Suprapubic skin (tissue), 4 donors: ENCODE data around the gene NEGR1. TPM values are rescaled to one million over a fixed set of nuclear protein-coding genes. Genes with fewer than 3 reads are reported as not detected.

Source experiments
- DNase-seq, 2 donors: peaks; one replicate each; pipeline ENCODE4 v3.0.0-alpha.2; 2019; ENCODE audit warnings: low spot score in 2 of 2
- H3K27ac ChIP-seq: fragments of 200-600 bp; sonication (generic); one replicate; pipeline ENCODE4 v1.5.1; 2019
- H3K27me3 ChIP-seq: fragments of 200-600 bp; sonication (generic); one replicate; pipeline ENCODE4 v1.5.1; 2019
- H3K36me3 ChIP-seq: fragments of 200-600 bp; sonication (generic); one replicate; pipeline ENCODE4 v1.5.1; 2019
- H3K4me1 ChIP-seq: fragments of 200-600 bp; sonication (generic); one replicate; pipeline ENCODE4 v1.5.1; 2019
- H3K4me3 ChIP-seq: fragments of 200-600 bp; sonication (generic); one replicate; pipeline ENCODE4 v1.5.1; 2019; ENCODE audit warnings: mild to moderate bottlenecking
- H3K9me3 ChIP-seq: fragments of 200-600 bp; sonication (generic); one replicate; pipeline ENCODE4 v1.5.1; 2019
- EP300 ChIP-seq: sonication (generic); formaldehyde crosslinking; IDR thresholded peaks from one replicate; pipeline ENCODE4 v1.6.1; 2017; ENCODE audit warnings: antibody characterized with exemption
- POLR2A ChIP-seq, 2 donors: fragments of 450-650 bp; IDR thresholded peaks; one replicate each; pipeline ENCODE4 v1.6.1; 2017; ENCODE audit warnings: antibody characterized with exemption in 2 of 2, mild to moderate bottlenecking in 2 of 2, moderate library complexity in 2 of 2
- POLR2AphosphoS5 ChIP-seq, 3 donors: sonication (generic); formaldehyde crosslinking; IDR thresholded peaks; one replicate each; pipeline ENCODE4 v1.6.1; 2017; ENCODE audit warnings: antibody characterized with exemption in 3 of 3
- WGBS: methylation state at CpG from one replicate; pipeline ENCODE4 v1.1.5; 2018; 5-methylcytosine and 5-hydroxymethylcytosine counted together
- total RNA-seq, 4 donors: library from RNA; depleted of rRNA; stranded (reverse); fragments of >200 nt; gene quantifications; one replicate each; pipeline ENCODE4 v1.1.0, GENCODE V29; 2016
- TF ChIP-seq, protein P1 (sequence below), 2 donors: fragments of 200-600 bp in 1 of 2; fragments of 450-650 bp in 1 of 2; sonication (generic) in 1 of 2; IDR thresholded peaks; one replicate each; pipeline ENCODE4 v1.5.1; 2016 to 2019; ENCODE audit warnings: antibody characterized with exemption in 2 of 2, mild to moderate bottlenecking in 1 of 2, moderate library complexity in 1 of 2

The NEGR1 gene
- total RNA-seq, 4 donors from 2014 or later = 3.0 to 9.9 (median 3.8) TPM

DNA sequence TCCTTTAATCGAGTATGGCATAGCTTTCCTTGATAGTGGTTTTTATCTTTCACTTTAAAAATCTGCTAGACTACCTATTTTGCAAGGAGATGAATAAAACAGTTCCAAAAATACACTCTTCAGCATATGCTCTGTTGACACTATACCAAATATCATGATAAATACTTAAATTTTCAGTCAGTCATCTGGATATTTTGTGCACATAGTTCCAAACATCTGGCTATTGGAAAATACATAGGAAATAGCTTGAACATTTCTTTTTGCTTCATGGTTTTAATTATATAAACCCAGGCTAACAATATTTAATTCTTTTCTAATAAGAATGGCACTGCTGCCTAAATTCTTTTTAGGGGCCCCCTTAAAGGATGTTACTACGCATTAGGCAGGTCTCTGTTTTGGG lies 342.1 kb downstream of the NEGR1 start:
- no peak for DNase-seq
- peaks cover 4% of the 10 kb centered on the region for H3K4me1 ChIP-seq
- WGBS = 72% methylated on average over 2 of the region's 2 CpGs
- H3K4me3 ChIP-seq = no peak overlapping the region
- no peaks in the 10 kb centered on the region for H3K36me3 ChIP-seq
- no peaks in the 10 kb centered on the region for H3K27me3 ChIP-seq
- no peak overlapping the region for H3K27ac ChIP-seq
- no peaks in the 10 kb centered on the region for H3K9me3 ChIP-seq
- TF ChIP-seq, protein P1, sequence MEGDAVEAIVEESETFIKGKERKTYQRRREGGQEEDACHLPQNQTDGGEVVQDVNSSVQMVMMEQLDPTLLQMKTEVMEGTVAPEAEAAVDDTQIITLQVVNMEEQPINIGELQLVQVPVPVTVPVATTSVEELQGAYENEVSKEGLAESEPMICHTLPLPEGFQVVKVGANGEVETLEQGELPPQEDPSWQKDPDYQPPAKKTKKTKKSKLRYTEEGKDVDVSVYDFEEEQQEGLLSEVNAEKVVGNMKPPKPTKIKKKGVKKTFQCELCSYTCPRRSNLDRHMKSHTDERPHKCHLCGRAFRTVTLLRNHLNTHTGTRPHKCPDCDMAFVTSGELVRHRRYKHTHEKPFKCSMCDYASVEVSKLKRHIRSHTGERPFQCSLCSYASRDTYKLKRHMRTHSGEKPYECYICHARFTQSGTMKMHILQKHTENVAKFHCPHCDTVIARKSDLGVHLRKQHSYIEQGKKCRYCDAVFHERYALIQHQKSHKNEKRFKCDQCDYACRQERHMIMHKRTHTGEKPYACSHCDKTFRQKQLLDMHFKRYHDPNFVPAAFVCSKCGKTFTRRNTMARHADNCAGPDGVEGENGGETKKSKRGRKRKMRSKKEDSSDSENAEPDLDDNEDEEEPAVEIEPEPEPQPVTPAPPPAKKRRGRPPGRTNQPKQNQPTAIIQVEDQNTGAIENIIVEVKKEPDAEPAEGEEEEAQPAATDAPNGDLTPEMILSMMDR (IDR thresholded peaks at IDR 0.05) = no peak
- TF ChIP-seq POLR2AphosphoS5 (IDR thresholded peaks at IDR 0.05) (no peak), POLR2A (IDR thresholded peaks at IDR 0.05) (no peak), EP300 (no peak)

DNA sequence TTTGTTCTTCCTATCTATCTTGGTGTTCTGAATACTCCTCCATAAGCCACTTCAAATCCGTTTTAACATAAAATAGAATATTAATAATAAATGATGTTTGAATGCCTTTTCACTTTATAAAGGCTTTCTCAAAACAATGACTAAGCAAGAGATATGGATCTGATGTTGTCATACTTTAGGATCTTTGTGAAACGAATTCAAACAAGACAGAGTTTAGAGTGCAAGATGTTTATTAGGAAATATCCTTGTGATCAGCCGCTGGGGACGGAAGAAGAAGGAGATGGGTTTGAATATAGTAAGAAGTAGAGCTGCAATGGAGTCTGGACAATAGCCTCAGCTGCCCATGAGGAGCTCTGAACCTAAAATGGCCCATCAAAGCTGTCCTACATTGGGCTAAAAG lies 351.8 kb downstream of the NEGR1 start:
- H3K4me1 ChIP-seq = no peaks in the 10 kb centered on the region

DNA sequence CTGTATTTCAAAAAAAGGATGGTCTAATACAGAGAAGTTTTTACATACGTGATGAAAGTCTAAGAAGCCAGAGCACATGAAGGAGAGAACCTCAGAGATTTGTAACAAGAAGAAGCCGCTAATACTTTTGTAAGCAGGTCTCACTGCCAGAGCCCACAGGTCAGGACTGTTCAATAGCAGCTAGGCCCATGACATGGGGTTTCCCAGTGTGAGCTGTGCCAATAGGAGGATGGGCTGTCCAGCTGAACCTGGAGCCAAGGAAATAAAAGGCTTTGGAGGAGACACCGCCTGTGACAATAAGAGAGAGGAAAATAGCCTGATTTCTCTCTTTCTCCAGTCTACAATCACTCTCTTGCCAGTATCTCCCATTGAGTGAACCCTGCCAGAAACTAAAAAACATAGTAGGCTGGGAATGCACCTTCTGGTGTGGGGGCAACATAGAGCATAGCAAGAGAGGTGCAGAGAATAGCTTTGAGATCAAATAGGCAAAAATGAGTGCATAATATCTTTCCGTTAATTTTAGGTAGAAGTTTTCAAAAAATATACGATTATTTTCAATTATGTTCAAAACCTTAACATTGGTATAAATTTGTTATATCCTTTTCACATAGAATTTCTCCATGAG lies 360.3 kb downstream of the NEGR1 start:
- H3K9me3 ChIP-seq = no peaks in the 10 kb centered on the region
- DNase-seq = no peak
- H3K27ac ChIP-seq = no peak overlapping the region
- H3K27me3 ChIP-seq = no peaks in the 10 kb centered on the region
- H3K4me3 ChIP-seq = no peak overlapping the region
- H3K36me3 ChIP-seq = no peaks in the 10 kb centered on the region
- WGBS = 91% methylated on average over 5 of the region's 5 CpGs
- no peak for TF ChIP-seq EP300
- no peak for TF ChIP-seq POLR2AphosphoS5 (IDR thresholded peaks at IDR 0.05)
- TF ChIP-seq POLR2A (IDR thresholded peaks at IDR 0.05) = no peak
- TF ChIP-seq, protein P1 (IDR thresholded peaks at IDR 0.05) = no peak
- no peaks in the 10 kb centered on the region for H3K4me1 ChIP-seq

More for the DNA sequence above, 351.8 kb downstream of the NEGR1 start:
- no peak for DNase-seq
- Histone ChIP-seq H3K27ac (no peak overlapping the region), H3K9me3 (no peaks in the 10 kb centered on the region), H3K4me3 (no peak overlapping the region), H3K36me3 (no peaks in the 10 kb centered on the region), H3K27me3 (no peaks in the 10 kb centered on the region)
- 59% methylated on average over 4 of the region's 4 CpGs for WGBS
- TF ChIP-seq, protein P1 (IDR thresholded peaks at IDR 0.05) = no peak
- TF ChIP-seq POLR2AphosphoS5 (IDR thresholded peaks at IDR 0.05) = no peak
- TF ChIP-seq EP300 = no peak
- TF ChIP-seq POLR2A (IDR thresholded peaks at IDR 0.05) = no peak

DNA sequence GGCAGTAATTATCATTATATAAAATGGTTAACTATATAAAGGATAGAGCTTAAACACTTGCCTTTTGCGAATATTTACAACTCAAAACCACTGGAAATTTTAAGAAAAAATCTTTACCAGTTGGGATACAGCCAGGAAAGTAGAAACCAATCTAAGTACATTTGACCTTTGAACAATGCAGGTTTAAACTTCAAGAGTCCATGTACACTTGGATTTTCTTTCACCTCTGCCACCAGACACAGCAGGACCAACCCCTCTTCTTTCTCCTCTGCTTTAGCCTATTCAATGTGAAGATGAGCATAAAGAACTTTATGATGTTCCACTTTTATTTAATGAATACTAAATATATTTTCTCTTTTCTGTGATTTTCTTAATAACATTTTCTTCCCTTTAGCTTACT lies 361.1 kb downstream of the NEGR1 start:
- Histone ChIP-seq H3K27me3 (no peaks in the 10 kb centered on the region), H3K4me3 (no peak overlapping the region), H3K27ac (no peak overlapping the region), H3K36me3 (no peaks in the 10 kb centered on the region), H3K4me1 (no peaks in the 10 kb centered on the region), H3K9me3 (no peaks in the 10 kb centered on the region)
- WGBS = 90% methylated on average over 1 of the region's 1 CpG
- TF ChIP-seq, protein P1 (IDR thresholded peaks at IDR 0.05) = no peak
- no peak for TF ChIP-seq EP300
- TF ChIP-seq POLR2A (IDR thresholded peaks at IDR 0.05) = no peak
- TF ChIP-seq POLR2AphosphoS5 (IDR thresholded peaks at IDR 0.05) = no peak
- DNase-seq = no peak

DNA sequence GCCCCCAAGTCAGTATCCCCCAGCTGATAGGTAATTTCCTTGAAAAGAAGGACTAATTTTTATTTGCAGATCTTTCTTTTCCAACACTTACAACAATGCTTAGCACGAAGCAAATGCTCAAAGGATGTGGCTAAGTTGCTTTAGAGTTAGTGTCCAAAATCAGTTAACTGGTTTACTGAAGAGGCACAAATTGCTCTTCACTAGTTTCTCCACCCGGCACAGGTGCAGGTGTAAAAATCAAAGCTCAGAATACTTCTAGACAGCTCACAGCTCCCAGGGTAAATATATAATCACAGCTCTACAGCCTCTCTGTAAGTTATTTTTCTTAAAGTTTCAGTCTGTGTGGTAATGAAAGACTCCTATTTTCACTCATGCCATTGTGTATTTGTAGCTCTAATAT lies 361.8 kb downstream of the NEGR1 start:
- DNase-seq = no peak
- H3K9me3 ChIP-seq = no peaks in the 10 kb centered on the region
- WGBS = 79% methylated on average over 2 of the region's 2 CpGs
- no peaks in the 10 kb centered on the region for H3K36me3 ChIP-seq
- no peak for TF ChIP-seq POLR2A (IDR thresholded peaks at IDR 0.05)
- no peak for TF ChIP-seq POLR2AphosphoS5 (IDR thresholded peaks at IDR 0.05)
- no peak for TF ChIP-seq EP300
- TF ChIP-seq, protein P1 (IDR thresholded peaks at IDR 0.05) = no peak
- H3K4me1 ChIP-seq = no peaks in the 10 kb centered on the region
- H3K27ac ChIP-seq = no peak overlapping the region
- H3K4me3 ChIP-seq = no peak overlapping the region
- H3K27me3 ChIP-seq = no peaks in the 10 kb centered on the region
